HCT116 (cell line): ENCODE measurements around the gene CEP120. TPM values are rescaled to one million over a fixed set of nuclear protein-coding genes. Genes with fewer than 3 reads are reported as not detected.

Experiments
- ATAC-seq: fragments of 200-7000 bp; cut with Tn5 transposase; 2 replicates; pipeline ENCODE4 v1.9.1; 2020; ENCODE audit warnings: mild to moderate bottlenecking, moderate library complexity
- BruUV-seq: library from RNA; stranded (reverse); fragments of 400-500 nt; replicated peaks from 2 replicates; lab custom pipeline; 2021; lab: Mats Ljungman, UMichigan
- CTCF ChIA-PET: fragments of 300-600 bp; sonication (Branson Sonifier 250); formaldehyde crosslinking; loops from one replicate; lab custom pipeline; 2021; ENCODE audit warnings: antibody characterized with exemption; lab: Charles Lee
- POLR2A ChIA-PET: fragments of 300-600, 350-600 bp; sonication (Branson Sonifier 250); formaldehyde crosslinking; loops from one replicate; lab custom pipeline; 2021; ENCODE audit warnings: antibody characterized with exemption; lab: Charles Lee
- RAD21 ChIA-PET, 2 experiments: fragments of 300-600 bp; sonication (Branson Sonifier 250); formaldehyde crosslinking; loops; one replicate each; lab custom pipeline; 2023; ENCODE audit warnings: low total read pairs in 2 of 2; ENCODE audit not compliant: uncharacterized antibody in 2 of 2, unreplicated experiment in 2 of 2, low non-redundant PET in 1 of 2; lab: Charles Lee
- DNase-seq: peaks from one replicate; pipeline ENCODE4 v3.0.0-alpha.2; 2010; ENCODE audit warnings: low read depth, low spot score
- H2AFZ ChIP-seq: fragments of 200-600 bp; shearing (Covaris generic), sonication (generic); 2 replicates; pipeline ENCODE4 v1.6.1; 2017; ENCODE audit warnings: low read depth, mixed run types, mixed read lengths, antibody characterized with exemption, low read length; ENCODE audit not compliant: poor library complexity, severe bottlenecking
- H3K27ac ChIP-seq: 2 replicates; pipeline ENCODE4 v1.5.1; 2012; ENCODE audit warnings: low read depth, low read length
- H3K27me3 ChIP-seq: fragments of 200-600 bp; sonication (generic); 2 replicates; pipeline ENCODE4 v1.6.1; 2016; ENCODE audit warnings: mixed run types, low read length, mixed read lengths; ENCODE audit not compliant: insufficient read depth
- H3K36me3 ChIP-seq, 2 experiments: fragments of 200-500 bp in 1 of 2; fragments of 200-600 bp in 1 of 2; sonication (Bioruptor generic) in 1 of 2; sonication (generic) in 1 of 2; 2 replicates each; pipeline versions ENCODE4 v1.5.1 to v1.6.1; 2014 to 2016; ENCODE audit warnings: low read length in 2 of 2, inconsistent platforms in 1 of 2, mixed read lengths in 1 of 2, mixed run types in 1 of 2; ENCODE audit not compliant: insufficient read depth in 2 of 2, control insufficient read depth in 1 of 2
- H3K4me1 ChIP-seq, 2 experiments: fragments of 200-600 bp in 1 of 2; sonication (generic) in 1 of 2; 2 replicates each; pipeline versions ENCODE4 v1.5.1 to v1.6.1; 2012 to 2017; ENCODE audit warnings: low read length in 2 of 2, inconsistent platforms in 1 of 2, mild to moderate bottlenecking in 1 of 2, mixed read lengths in 1 of 2, mixed run types in 1 of 2, moderate library complexity in 1 of 2; ENCODE audit not compliant: insufficient read depth in 2 of 2, control insufficient read depth in 1 of 2
- H3K4me2 ChIP-seq: fragments of 200-600 bp; sonication (generic); 2 replicates; pipeline ENCODE4 v1.6.1; 2017; ENCODE audit warnings: mixed run types, low read length, mixed read lengths
- H3K4me3 ChIP-seq, 2 experiments: fragments of 200-600 bp in 1 of 2; sonication (generic) in 1 of 2; replicated peaks in 1 of 2; 2 replicates each; pipeline ENCODE4 v1.5.1; 2011 to 2016; ENCODE audit warnings: low read length in 2 of 2, control low read depth in 1 of 2, low read depth in 1 of 2, mild to moderate bottlenecking in 1 of 2, mixed read lengths in 1 of 2, mixed run types in 1 of 2
- H3K79me2 ChIP-seq: fragments of 200-600 bp; sonication (generic); 2 replicates; pipeline ENCODE4 v1.6.1; 2017; ENCODE audit warnings: mild to moderate bottlenecking, mixed run types, low read length, moderate library complexity, mixed read lengths; ENCODE audit not compliant: insufficient read depth
- H3K9ac ChIP-seq: fragments of 200-600 bp; sonication (generic); 2 replicates; pipeline ENCODE4 v1.6.1; 2016; ENCODE audit warnings: low read length, mixed read lengths
- H3K9me2 ChIP-seq: fragments of 200-600 bp; sonication (generic), shearing (Covaris generic); 2 replicates; pipeline ENCODE4 v1.6.1; 2017; ENCODE audit warnings: mixed run types, mild to moderate bottlenecking, moderate library complexity; ENCODE audit not compliant: insufficient read depth
- H3K9me3 ChIP-seq, 2 experiments: fragments of 200-500 bp in 1 of 2; fragments of 200-600 bp in 1 of 2; sonication (Bioruptor generic) in 1 of 2; sonication (generic) in 1 of 2; 2 replicates each; pipeline ENCODE4 v1.6.1; 2014 to 2017; ENCODE audit warnings: low read length in 2 of 2, mixed read lengths in 2 of 2, inconsistent platforms in 1 of 2, low read depth in 1 of 2, mild to moderate bottlenecking in 1 of 2, mixed run types in 1 of 2, moderate library complexity in 1 of 2; ENCODE audit not compliant: control insufficient read depth in 1 of 2, insufficient read depth in 1 of 2
- H4K20me1 ChIP-seq: fragments of 200-600 bp; sonication (generic), shearing (Covaris generic); 2 replicates; pipeline ENCODE4 v1.6.1; 2017; ENCODE audit warnings: mixed run types, mild to moderate bottlenecking, moderate library complexity; ENCODE audit not compliant: insufficient read depth
- CTCF ChIP-seq, 3 experiments: fragments of 200-600 bp in 1 of 3; sonication (generic) in 1 of 3; IDR thresholded peaks in 2 of 3; conservative IDR thresholded peaks in 1 of 3; 2 replicates each; pipeline ENCODE4 v1.5.1; 2012 to 2017; ENCODE audit warnings: low read depth in 2 of 3, low read length in 2 of 3, antibody characterized with exemption in 1 of 3, borderline replicate concordance in 1 of 3, control low read depth in 1 of 3, mild to moderate bottlenecking in 1 of 3, mixed read lengths in 1 of 3, mixed run types in 1 of 3, moderate library complexity in 1 of 3; ENCODE audit not compliant: insufficient read depth in 1 of 3
- EGR1 ChIP-seq: IDR thresholded peaks from 2 replicates; pipeline ENCODE4 v1.6.1; 2012; ENCODE audit warnings: low read depth
- ELF1 ChIP-seq: IDR thresholded peaks from 2 replicates; pipeline ENCODE4 v1.6.1; 2012; ENCODE audit warnings: low read depth, borderline replicate concordance
- EZH2 ChIP-seq: fragments of 200-600 bp; sonication (generic); IDR thresholded peaks from 2 replicates; pipeline ENCODE4 v1.6.1; 2017; ENCODE audit warnings: antibody characterized with exemption, mixed run types
- EZH2phosphoT487 ChIP-seq: fragments of 200-600 bp; IDR thresholded peaks from 2 replicates; pipeline ENCODE4 v1.6.1; 2018; ENCODE audit warnings: antibody characterized with exemption, borderline replicate concordance
- JUND ChIP-seq: IDR thresholded peaks from 2 replicates; pipeline ENCODE4 v1.6.1; 2012
- POLR2AphosphoS5 ChIP-seq: IDR thresholded peaks from 2 replicates; pipeline ENCODE4 v1.6.1; 2011; ENCODE audit warnings: mild to moderate bottlenecking, low read depth, low read length, moderate library complexity
- RAD21 ChIP-seq: IDR thresholded peaks from 2 replicates; pipeline ENCODE4 v1.6.1; 2012; ENCODE audit warnings: low read depth, mild to moderate bottlenecking
- SIN3A ChIP-seq: IDR thresholded peaks from 2 replicates; pipeline ENCODE4 v1.6.1; 2012; ENCODE audit warnings: low read depth
- SP1 ChIP-seq: IDR thresholded peaks from 2 replicates; pipeline ENCODE4 v1.6.1; 2012; ENCODE audit warnings: low read depth
- SRF ChIP-seq: IDR thresholded peaks from 2 replicates; pipeline ENCODE4 v1.6.1; 2012; ENCODE audit warnings: low read depth
- ZBTB33 ChIP-seq: IDR thresholded peaks from 2 replicates; pipeline ENCODE4 v1.6.1; 2011; ENCODE audit warnings: mild to moderate bottlenecking, low read length, moderate library complexity; ENCODE audit not compliant: insufficient replicate concordance; ENCODE audit errors: extremely low read depth
- ZNF274 ChIP-seq: fragments of 200-500 bp; sonication (Bioruptor generic); IDR thresholded peaks from 2 replicates; pipeline ENCODE4 v1.6.1; 2014; ENCODE audit warnings: mild to moderate bottlenecking, low read depth, low read length, inconsistent platforms
- intact Hi-C: fragments of 100-400 bp; cut with micrococcal nuclease; formaldehyde crosslinking; loops from 2 replicates; pipeline ENCODE4 v1.10.0; 2022
- total RNA-seq: library from RNA; stranded (reverse); gene quantifications from one replicate; pipeline ENCODE4 v1.2.1, GENCODE V29; 2021; ENCODE audit not compliant: unreplicated experiment

CEP120 gene
- total RNA-seq, 1 experiment from 2014 or later = 30.2 TPM

DNA sequence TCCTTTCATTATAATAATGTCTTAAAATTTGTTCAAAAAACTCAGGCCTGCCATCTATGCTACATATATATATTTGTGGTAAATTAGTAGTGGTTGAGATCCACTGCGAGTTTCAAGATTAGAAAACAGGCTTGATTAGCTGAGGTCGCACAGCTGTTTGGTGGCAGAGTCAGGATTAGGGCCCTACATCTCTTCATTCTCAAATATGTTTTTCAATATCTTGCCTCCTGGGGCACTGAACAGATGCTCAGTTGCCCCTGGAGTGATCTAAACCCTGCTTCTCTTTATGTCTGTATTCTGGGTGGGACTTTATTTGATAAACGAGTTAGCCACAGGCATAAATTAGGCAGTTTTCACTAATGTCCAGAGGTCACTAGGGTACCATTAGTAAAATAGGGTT, 27.8 kb upstream of the CEP120 start:
- RAD21 ChIA-PET = no interaction called here
- Histone ChIP-seq H3K4me2 (no peak overlapping the region), H3K27me3 (no peaks in the 10 kb centered on the region), H3K9me3 (no peaks in the 10 kb centered on the region), H3K9me2 (no peaks in the 10 kb centered on the region), H3K79me2 (no peaks in the 10 kb centered on the region), H2AFZ (no peak overlapping the region), H4K20me1 (no peaks in the 10 kb centered on the region), H3K4me3 (no peak overlapping the region), H3K4me1 (no peaks in the 10 kb centered on the region), H3K9ac (no peak overlapping the region), H3K36me3 (no peaks in the 10 kb centered on the region), H3K27ac (no peak overlapping the region)
- DNase-seq = no peak
- intact Hi-C loops = no loop called here
- TF ChIP-seq EGR1 = no peak
- TF ChIP-seq ELF1 = no peak
- TF ChIP-seq SIN3A = no peak
- no peak for TF ChIP-seq EZH2
- no peak for TF ChIP-seq RAD21
- TF ChIP-seq JUND = no peak
- no peak for TF ChIP-seq SRF
- no peak for TF ChIP-seq CTCF (IDR thresholded peaks at IDR 0.05 in 2 of 3, conservative IDR thresholded peaks at IDR 0.05 in 1 of 3; ENCODE audit: borderline replicate concordance in 1 of 3, insufficient read depth in 1 of 3, low read depth in 2 of 3, low read length in 2 of 3)
- no peak for TF ChIP-seq POLR2AphosphoS5
- no peak for TF ChIP-seq ZNF274
- TF ChIP-seq EZH2phosphoT487 = no peak
- TF ChIP-seq ZBTB33 = no peak
- TF ChIP-seq SP1 = no peak
- POLR2A ChIA-PET = no interaction called here
- BruUV-seq = no TSS peak
- CTCF ChIA-PET = no interaction called here
- no peak for ATAC-seq
